OCI-LY3 (cell line): Measurements from ENCODE around the gene MOSPD3.

Experiments used
- H2AFZ ChIP-seq: fragments of 200-600, 300-600 bp; shearing (Covaris generic); 2 replicates; pipeline ENCODE4 v1.6.0; 2014; ENCODE audit warnings: antibody characterized with exemption, low read depth, low read length
- H3K27ac ChIP-seq: fragments of 200-600, 300-600 bp; sonication (generic); 2 replicates; pipeline ENCODE4 v1.5.1; 2014; ENCODE audit warnings: mild to moderate bottlenecking, low read length, moderate library complexity, mixed read lengths
- H3K27me3 ChIP-seq: fragments of 200-600, 300-600 bp; sonication (generic); 2 replicates; pipeline ENCODE4 v1.6.1; 2014; ENCODE audit warnings: low read depth, low read length, mixed read lengths
- H3K36me3 ChIP-seq: fragments of 200-600, 300-600 bp; sonication (generic); replicated peaks from 2 replicates; pipeline ENCODE3; 2014; ENCODE audit warnings: low read depth, low read length, mixed read lengths
- H3K4me1 ChIP-seq: fragments of 300-600, 200-600 bp; sonication (generic); 2 replicates; pipeline ENCODE4 v1.6.1; 2014; ENCODE audit warnings: low read length, mixed read lengths
- H3K4me2 ChIP-seq: fragments of 200-600, 300-600 bp; sonication (generic); 2 replicates; pipeline ENCODE4 v1.6.1; 2014; ENCODE audit warnings: low read length, mixed read lengths
- H3K4me3 ChIP-seq: fragments of 300-600, 200-600 bp; sonication (generic); 2 replicates; pipeline ENCODE4 v1.5.1; 2014; ENCODE audit warnings: antibody characterized with exemption, mild to moderate bottlenecking, low read length, moderate library complexity
- H3K79me2 ChIP-seq: fragments of 300-600, 200-600 bp; shearing (Covaris generic); 2 replicates; pipeline ENCODE4 v1.6.1; 2014; ENCODE audit warnings: mild to moderate bottlenecking, low read length, mixed read lengths
- H3K9ac ChIP-seq: fragments of 300-600, 200-600 bp; shearing (Covaris generic); 2 replicates; pipeline ENCODE4 v1.6.0; 2014; ENCODE audit warnings: mild to moderate bottlenecking, low read length, moderate library complexity
- H3K9me3 ChIP-seq: fragments of 200-600, 300-600 bp; shearing (Covaris generic); 2 replicates; pipeline ENCODE4 v1.6.1; 2014; ENCODE audit warnings: low read length, mixed read lengths; ENCODE audit not compliant: insufficient read depth
- H4K20me1 ChIP-seq: fragments of 200-600, 300-600 bp; sonication (generic); 2 replicates; pipeline ENCODE4 v1.6.1; 2016; ENCODE audit warnings: low read length, mixed read lengths; ENCODE audit not compliant: insufficient read depth
- EZH2phosphoT487 ChIP-seq: fragments of 200-600 bp; shearing (Covaris generic); IDR thresholded peaks from 2 replicates; pipeline ENCODE4 v1.6.1; 2018; ENCODE audit warnings: antibody characterized with exemption, mixed run types, low read depth
- TF ChIP-seq, protein P1 (sequence below): fragments of 200-600, 300-600 bp; sonication (generic); IDR thresholded peaks from 2 replicates; pipeline ENCODE4 v1.5.1; 2014; ENCODE audit warnings: antibody characterized with exemption, low read length, low read depth

MOSPD3 gene

DNA sequence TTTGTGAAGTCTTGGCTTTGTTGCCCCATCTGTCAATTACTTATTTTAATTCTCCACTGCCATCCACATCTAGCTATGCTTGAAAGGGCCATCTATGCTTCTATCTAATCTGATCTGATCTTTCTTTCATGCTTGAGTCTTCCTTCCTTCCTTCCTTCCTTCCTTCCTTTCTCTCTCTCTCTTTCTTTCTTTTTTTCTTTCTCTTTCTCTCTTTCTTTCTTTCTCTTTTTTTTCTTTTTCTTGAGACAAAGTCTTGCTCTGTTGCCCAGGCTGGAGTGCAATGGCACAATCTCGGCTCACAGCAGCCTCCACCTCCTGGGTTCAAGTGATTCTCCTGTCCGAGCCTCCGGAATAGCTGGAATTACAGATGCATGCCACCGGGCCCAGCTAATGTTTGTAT is 17.7 kb downstream of the MOSPD3 start:
- Histone ChIP-seq H3K27ac (no peak overlapping the region), H3K4me2 (no peak overlapping the region), H4K20me1 (no peaks in the 10 kb centered on the region), H2AFZ (no peak overlapping the region), H3K4me1 (peaks cover 17% of the 10 kb centered on the region), H3K36me3 (no peaks in the 10 kb centered on the region), H3K9me3 (no peaks in the 10 kb centered on the region), H3K4me3 (no peak overlapping the region), H3K27me3 (no peaks in the 10 kb centered on the region), H3K9ac (no peak overlapping the region), H3K79me2 (no peaks in the 10 kb centered on the region)
- TF ChIP-seq, protein P1, sequence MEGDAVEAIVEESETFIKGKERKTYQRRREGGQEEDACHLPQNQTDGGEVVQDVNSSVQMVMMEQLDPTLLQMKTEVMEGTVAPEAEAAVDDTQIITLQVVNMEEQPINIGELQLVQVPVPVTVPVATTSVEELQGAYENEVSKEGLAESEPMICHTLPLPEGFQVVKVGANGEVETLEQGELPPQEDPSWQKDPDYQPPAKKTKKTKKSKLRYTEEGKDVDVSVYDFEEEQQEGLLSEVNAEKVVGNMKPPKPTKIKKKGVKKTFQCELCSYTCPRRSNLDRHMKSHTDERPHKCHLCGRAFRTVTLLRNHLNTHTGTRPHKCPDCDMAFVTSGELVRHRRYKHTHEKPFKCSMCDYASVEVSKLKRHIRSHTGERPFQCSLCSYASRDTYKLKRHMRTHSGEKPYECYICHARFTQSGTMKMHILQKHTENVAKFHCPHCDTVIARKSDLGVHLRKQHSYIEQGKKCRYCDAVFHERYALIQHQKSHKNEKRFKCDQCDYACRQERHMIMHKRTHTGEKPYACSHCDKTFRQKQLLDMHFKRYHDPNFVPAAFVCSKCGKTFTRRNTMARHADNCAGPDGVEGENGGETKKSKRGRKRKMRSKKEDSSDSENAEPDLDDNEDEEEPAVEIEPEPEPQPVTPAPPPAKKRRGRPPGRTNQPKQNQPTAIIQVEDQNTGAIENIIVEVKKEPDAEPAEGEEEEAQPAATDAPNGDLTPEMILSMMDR: no peak
- no peak for TF ChIP-seq EZH2phosphoT487

GRCh38 chr7:100632951-100633717 is 20.8 kb downstream of the MOSPD3 start:
- TF ChIP-seq EZH2phosphoT487: no peak
- TF ChIP-seq, protein P1: peak; percentile 38
- H3K9me3 ChIP-seq: no peaks in the 10 kb centered on the region
- H3K4me1 ChIP-seq: peaks cover 5% of the 10 kb centered on the region
- H3K4me3 ChIP-seq: peak overlapping the region; percentile 91
- H4K20me1 ChIP-seq: no peaks in the 10 kb centered on the region
- H2AFZ ChIP-seq: peak overlapping the region; percentile 89
- H3K27ac ChIP-seq: peak overlapping the region; percentile 31
- no peaks in the 10 kb centered on the region for H3K27me3 ChIP-seq
- peak overlapping the region; percentile 96 for H3K9ac ChIP-seq
- peak overlapping the region; percentile 95 for H3K4me2 ChIP-seq
- H3K79me2 ChIP-seq: no peaks in the 10 kb centered on the region
- no peaks in the 10 kb centered on the region for H3K36me3 ChIP-seq

DNA sequence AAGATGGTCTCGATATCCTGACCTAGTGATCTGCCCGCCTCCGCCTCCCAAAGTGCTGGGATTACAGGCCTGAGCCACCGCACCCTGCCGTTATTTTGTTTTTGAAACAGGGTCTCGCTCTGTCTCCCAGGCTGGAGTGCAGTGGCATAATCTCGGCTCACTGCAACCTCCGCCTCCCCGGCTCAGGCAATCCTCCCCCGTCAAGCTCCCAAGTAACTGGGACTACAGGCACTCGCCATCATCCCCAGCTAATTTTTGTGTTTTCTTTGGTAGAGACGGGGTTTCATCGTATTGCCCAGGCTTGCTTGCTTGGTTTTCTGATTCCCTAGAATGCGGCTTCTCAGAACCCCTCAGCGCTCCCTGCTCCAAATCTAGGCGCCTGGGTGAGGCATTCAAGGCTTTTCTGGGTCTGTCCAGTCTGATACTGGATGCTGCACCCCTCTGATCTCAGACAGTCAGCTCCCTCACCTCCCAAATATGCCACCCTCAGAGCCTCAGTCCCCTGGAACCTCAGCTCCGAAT is 27.7 kb downstream of the MOSPD3 start:
- Histone ChIP-seq H3K9me3 (no peaks in the 10 kb centered on the region), H3K4me1 (peaks cover 10% of the 10 kb centered on the region), H3K27ac (no peak overlapping the region), H2AFZ (no peak overlapping the region), H3K9ac (no peak overlapping the region), H3K27me3 (peaks cover 4% of the 10 kb centered on the region; the same call in 1 of the 2 replicates), H3K4me3 (no peak overlapping the region), H3K79me2 (no peaks in the 10 kb centered on the region), H3K36me3 (no peaks in the 10 kb centered on the region), H4K20me1 (no peaks in the 10 kb centered on the region), H3K4me2 (no peak overlapping the region)
- no peak for TF ChIP-seq EZH2phosphoT487
- TF ChIP-seq, protein P1: no peak

GRCh38 chr7:100640517-100641440 is 28.4 kb downstream of the MOSPD3 start:
- Histone ChIP-seq H3K36me3 (no peaks in the 10 kb centered on the region), H3K4me1 (peaks cover 10% of the 10 kb centered on the region), H3K4me3 (no peak overlapping the region), H3K4me2 (no peak overlapping the region), H2AFZ (no peak overlapping the region), H3K79me2 (no peaks in the 10 kb centered on the region), H4K20me1 (no peaks in the 10 kb centered on the region), H3K27ac (no peak overlapping the region), H3K9me3 (no peaks in the 10 kb centered on the region), H3K27me3 (peaks cover 5% of the 10 kb centered on the region; the same call in 1 of the 2 replicates), H3K9ac (no peak overlapping the region)
- TF ChIP-seq, protein P1: no peak
- TF ChIP-seq EZH2phosphoT487: no peak
